ENCODE data around the gene ANKRD55. TPM values are rescaled to one million over a fixed set of nuclear protein-coding genes. Genes with fewer than 3 reads are reported as not detected.

ANKRD55 gene
- total RNA-seq, 4 donors from 2014 or later, result 0.44 to 0.46 TPM; not detected in 2

GRCh38 chr5:56167519-56167918 lies 65.6 kb downstream of the ANKRD55 start:
- ATAC-seq (ENCODE audit: low FRiP score) (no peak), DNase-seq (ENCODE audit: low spot score) (no peak)
- TF ChIP-seq CTCF (IDR thresholded peaks at IDR 0.05), result no peak

- no peak for TF ChIP-seq CTCF (IDR thresholded peaks at IDR 0.05)
- DNase-seq (ENCODE audit: low spot score) (no peak), ATAC-seq (ENCODE audit: low FRiP score) (no peak)
Measured at GRCh38 chr5:56166671-56167385, 66.3 kb downstream of the ANKRD55 start.

GRCh38 chr5:56164376-56164775 lies 68.8 kb downstream of the ANKRD55 start:
- TF ChIP-seq CTCF (IDR thresholded peaks at IDR 0.05), result no peak
- ATAC-seq (ENCODE audit: low FRiP score), result no peak
- DNase-seq (ENCODE audit: low spot score), result no peak

- ATAC-seq (ENCODE audit: low FRiP score), result no peak
Measured at GRCh38 chr5:56161927-56162326, 71.2 kb downstream of the ANKRD55 start.

GRCh38 chr5:56161439-56161823 lies 71.7 kb downstream of the ANKRD55 start:
- ATAC-seq (ENCODE audit: low FRiP score) (no peak), DNase-seq (ENCODE audit: low spot score) (no peak)
- TF ChIP-seq CTCF (IDR thresholded peaks at IDR 0.05), result no peak

More at GRCh38 chr5:56161927-56162326, 71.2 kb downstream of the ANKRD55 start:
- no peak for TF ChIP-seq CTCF (IDR thresholded peaks at IDR 0.05)
- no peak for DNase-seq (ENCODE audit: low spot score)

- no peak for TF ChIP-seq CTCF (IDR thresholded peaks at IDR 0.05)
- no peak for ATAC-seq (ENCODE audit: low FRiP score)
- no peak for DNase-seq (ENCODE audit: low spot score)
Measured at GRCh38 chr5:56160723-56161438, 72.2 kb downstream of the ANKRD55 start.

- DNase-seq (ENCODE audit: low spot score) (no peak), ATAC-seq (ENCODE audit: low FRiP score) (peak; percentile 33)
- no peak for TF ChIP-seq CTCF (IDR thresholded peaks at IDR 0.05)
Measured at GRCh38 chr5:56159521-56159947, 73.6 kb downstream of the ANKRD55 start.
